HepG2 (cell line): ENCODE measurements around the gene PTCD3.

Experiments used
- ESRRA ChIP-seq: sonication (generic); formaldehyde crosslinking; IDR thresholded peaks from 2 replicates; pipeline ENCODE4 v1.5.1; 2020; ENCODE audit warnings: mild to moderate bottlenecking, low read depth, missing genetic modification reagents
- HOXA9 ChIP-seq: sonication (generic); formaldehyde crosslinking; IDR thresholded peaks from 2 replicates; pipeline ENCODE4 v1.8.1; 2022; ENCODE audit warnings: missing genetic modification reagents, mild to moderate bottlenecking, moderate library complexity, borderline replicate concordance
- KAT8 ChIP-seq: IDR thresholded peaks from 2 replicates; pipeline ENCODE4 v1.6.1; 2016; ENCODE audit warnings: missing genetic modification reagents, missing compliant biosample characterization
- KDM5B ChIP-seq: sonication (generic); formaldehyde crosslinking; IDR thresholded peaks from 2 replicates; pipeline ENCODE4 v1.4.0; 2020; ENCODE audit warnings: missing genetic modification reagents, mild to moderate bottlenecking, borderline replicate concordance
- NCOA1 ChIP-seq: sonication (generic); formaldehyde crosslinking; IDR thresholded peaks from 2 replicates; pipeline ENCODE4 v1.9.0; 2021; ENCODE audit warnings: missing genetic modification reagents
- RXRA ChIP-seq: sonication (generic); formaldehyde crosslinking; IDR thresholded peaks from 2 replicates; pipeline ENCODE4 v1.5.1; 2020; ENCODE audit warnings: missing genetic modification reagents
- TAF1 ChIP-seq: sonication (generic); formaldehyde crosslinking; IDR thresholded peaks from 2 replicates; pipeline ENCODE4 v1.4.0; 2020; ENCODE audit warnings: missing genetic modification reagents
- TF ChIP-seq, protein P1 (sequence below): sonication (generic); formaldehyde crosslinking; conservative IDR thresholded peaks from 2 replicates; pipeline ENCODE4 v1.4.0; 2020; ENCODE audit warnings: missing genetic modification reagents
- TF ChIP-seq, protein P2 (sequence below): conservative IDR thresholded peaks from 2 replicates; pipeline ENCODE4 v1.6.1; 2018; ENCODE audit warnings: missing genetic modification reagents
- TF ChIP-seq, protein P3 (sequence below): IDR thresholded peaks from 2 replicates; pipeline ENCODE4 v1.6.1; 2012; ENCODE audit warnings: inconsistent platforms

DNA sequence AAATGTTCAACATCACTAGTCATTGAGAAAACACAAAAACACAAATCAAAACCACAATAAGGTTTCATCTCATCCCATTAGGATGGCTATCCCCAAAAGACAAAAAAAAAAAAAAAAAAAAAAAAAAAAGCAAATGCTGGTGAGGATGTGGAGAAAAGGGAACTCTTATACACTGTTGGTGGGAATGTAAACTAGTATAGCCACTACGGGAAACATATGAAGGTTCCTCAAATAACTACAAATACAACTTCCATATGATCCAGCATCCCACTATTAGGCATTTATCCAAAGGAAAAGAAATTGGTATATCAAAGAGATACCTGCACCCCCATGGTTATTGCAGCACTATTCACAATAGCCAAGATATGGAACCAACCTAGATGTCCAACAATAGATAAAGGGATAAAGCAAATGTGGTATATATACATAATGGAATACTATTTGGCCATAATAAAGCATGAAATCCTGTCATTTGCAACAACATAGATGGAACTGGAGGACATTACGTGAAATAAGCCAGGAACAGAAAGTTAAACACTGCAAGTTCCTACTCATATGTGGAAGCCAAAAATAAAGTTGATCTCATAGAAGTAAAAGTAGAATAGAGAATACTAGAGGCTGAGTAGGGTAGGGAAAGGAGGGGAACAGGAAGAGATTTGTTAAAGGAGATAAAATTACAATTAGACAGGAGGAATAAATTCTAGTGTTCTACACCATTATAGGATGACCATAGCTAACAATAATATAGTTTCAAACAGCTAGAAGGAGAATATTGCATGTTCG, 8.7 kb upstream of the PTCD3 start:
- TF ChIP-seq KDM5B (CRISPR knock-in tag), result no peak
- TF ChIP-seq, protein P1, sequence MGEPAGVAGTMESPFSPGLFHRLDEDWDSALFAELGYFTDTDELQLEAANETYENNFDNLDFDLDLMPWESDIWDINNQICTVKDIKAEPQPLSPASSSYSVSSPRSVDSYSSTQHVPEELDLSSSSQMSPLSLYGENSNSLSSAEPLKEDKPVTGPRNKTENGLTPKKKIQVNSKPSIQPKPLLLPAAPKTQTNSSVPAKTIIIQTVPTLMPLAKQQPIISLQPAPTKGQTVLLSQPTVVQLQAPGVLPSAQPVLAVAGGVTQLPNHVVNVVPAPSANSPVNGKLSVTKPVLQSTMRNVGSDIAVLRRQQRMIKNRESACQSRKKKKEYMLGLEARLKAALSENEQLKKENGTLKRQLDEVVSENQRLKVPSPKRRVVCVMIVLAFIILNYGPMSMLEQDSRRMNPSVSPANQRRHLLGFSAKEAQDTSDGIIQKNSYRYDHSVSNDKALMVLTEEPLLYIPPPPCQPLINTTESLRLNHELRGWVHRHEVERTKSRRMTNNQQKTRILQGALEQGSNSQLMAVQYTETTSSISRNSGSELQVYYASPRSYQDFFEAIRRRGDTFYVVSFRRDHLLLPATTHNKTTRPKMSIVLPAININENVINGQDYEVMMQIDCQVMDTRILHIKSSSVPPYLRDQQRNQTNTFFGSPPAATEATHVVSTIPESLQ (CRISPR knock-in tag), result no peak
- TF ChIP-seq, protein P2, sequence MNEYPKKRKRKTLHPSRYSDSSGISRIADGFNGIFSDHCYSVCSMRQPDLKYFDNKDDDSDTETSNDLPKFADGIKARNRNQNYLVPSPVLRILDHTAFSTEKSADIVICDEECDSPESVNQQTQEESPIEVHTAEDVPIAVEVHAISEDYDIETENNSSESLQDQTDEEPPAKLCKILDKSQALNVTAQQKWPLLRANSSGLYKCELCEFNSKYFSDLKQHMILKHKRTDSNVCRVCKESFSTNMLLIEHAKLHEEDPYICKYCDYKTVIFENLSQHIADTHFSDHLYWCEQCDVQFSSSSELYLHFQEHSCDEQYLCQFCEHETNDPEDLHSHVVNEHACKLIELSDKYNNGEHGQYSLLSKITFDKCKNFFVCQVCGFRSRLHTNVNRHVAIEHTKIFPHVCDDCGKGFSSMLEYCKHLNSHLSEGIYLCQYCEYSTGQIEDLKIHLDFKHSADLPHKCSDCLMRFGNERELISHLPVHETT (CRISPR knock-in tag), result no peak
- TF ChIP-seq, protein P3, sequence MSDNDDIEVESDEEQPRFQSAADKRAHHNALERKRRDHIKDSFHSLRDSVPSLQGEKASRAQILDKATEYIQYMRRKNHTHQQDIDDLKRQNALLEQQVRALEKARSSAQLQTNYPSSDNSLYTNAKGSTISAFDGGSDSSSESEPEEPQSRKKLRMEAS, result no peak
- no peak for TF ChIP-seq HOXA9
- TF ChIP-seq KAT8 (CRISPR knock-in tag), result no peak
- no peak for TF ChIP-seq ESRRA (CRISPR knock-in tag)
- no peak for TF ChIP-seq RXRA (CRISPR knock-in tag)
- no peak for TF ChIP-seq TAF1 (CRISPR knock-in tag)
- TF ChIP-seq NCOA1 (CRISPR knock-in tag), result no peak
